ENCODE results near the gene TUT1.

GRCh38 chr11:62553839-62554361 lies 37.4 kb downstream of the TUT1 start:
- TF ChIP-seq CTCF (IDR thresholded peaks at IDR 0.05) (no peak), POLR2A (IDR thresholded peaks at IDR 0.05) (no peak)

Measured in thyroid gland (tissue), 4 donors.